HepG2 (cell line): ENCODE measurements around the gene TMEM130. TPM values are rescaled to one million over a fixed set of nuclear protein-coding genes. Genes with fewer than 3 reads are reported as not detected.
"Not testable (repeated sequence)": the region's sequence is repeated elsewhere in the genome, so short reads cannot be mapped to it uniquely, and the experiment has no call there.

ENCODE experiments used
- ATAC-seq: fragments of 200-7000 bp; cut with Tn5 transposase; 3 replicates; pipeline ENCODE4 v1.9.1; 2020; ENCODE audit warnings: mild to moderate bottlenecking, moderate library complexity
- BruUV-seq: library from RNA; stranded (reverse); fragments of 400-500 nt; replicated peaks from 2 replicates; lab custom pipeline; 2021; lab: Mats Ljungman, UMichigan
- CTCF ChIA-PET: fragments of 300-600 bp; formaldehyde crosslinking; extraction: SDS; loops from one replicate; lab custom pipeline; 2021; ENCODE audit warnings: low total read pairs, inconsistent platforms, low intra/inter-chr PET ratio; lab: Yijun Ruan, JAX
- POLR2A ChIA-PET: fragments of 350-600 bp; sonication (Branson Sonifier 250); formaldehyde crosslinking; loops from one replicate; lab custom pipeline; 2020; ENCODE audit warnings: antibody characterized with exemption, inconsistent platforms; lab: Yijun Ruan, JAX
- DNase-seq: peaks from one replicate; pipeline ENCODE4 v3.0.0-alpha.2; 2015; ENCODE audit warnings: low spot score
- FAIRE-seq: peaks from 3 replicates; lab custom pipeline; 2011; peaks lifted over from hg19 to GRCh38; lab: Jason Lieb, UNC
- H2AFZ ChIP-seq: one replicate; pipeline ENCODE4 v1.6.1; 2011; ENCODE audit warnings: low read length, inconsistent platforms
- H3K27ac ChIP-seq: fragments of 300-600 bp; 3 replicates; pipeline ENCODE4 v1.8.0; 2011; ENCODE audit warnings: mixed run types, mild to moderate bottlenecking, mixed read lengths, low read length, inconsistent platforms; ENCODE audit not compliant: insufficient read depth; ENCODE audit errors: extremely low read length
- H3K27me3 ChIP-seq, 2 experiments: fragments of 200-600 bp in 1 of 2; 2 replicates in 1 of 2; 3 replicates in 1 of 2; pipeline versions ENCODE4 v1.6.0 to v1.8.0; 2011; ENCODE audit warnings: low read length in 2 of 2, mild to moderate bottlenecking in 2 of 2, moderate library complexity in 2 of 2, inconsistent platforms in 1 of 2; ENCODE audit not compliant: insufficient read depth in 2 of 2, control insufficient read depth in 1 of 2
- H3K36me3 ChIP-seq, 2 experiments: fragments of 200-600 bp in 1 of 2; replicated peaks in 1 of 2; 2 replicates in 1 of 2; 3 replicates in 1 of 2; pipeline versions ENCODE4 v1.5.1 to v1.8.0; 2011; ENCODE audit warnings: low read length in 2 of 2, inconsistent platforms in 1 of 2; ENCODE audit not compliant: insufficient read depth in 2 of 2, control insufficient read depth in 1 of 2
- H3K4me1 ChIP-seq: 2 replicates; pipeline ENCODE4 v1.5.1; 2012; ENCODE audit warnings: low read length, inconsistent platforms; ENCODE audit not compliant: insufficient read depth
- H3K4me2 ChIP-seq: 2 replicates; pipeline ENCODE4 v1.6.0; 2011; ENCODE audit warnings: low read depth, low read length, inconsistent platforms
- H3K4me3 ChIP-seq, 3 experiments: fragments of 200-600 bp in 1 of 3; sonication (generic), shearing (Covaris generic) in 1 of 3; replicated peaks in 1 of 3; 2 replicates each; pipeline ENCODE4 v1.5.1; 2011 to 2016; ENCODE audit warnings: low read length in 3 of 3, inconsistent platforms in 2 of 3, low read depth in 2 of 3, mild to moderate bottlenecking in 2 of 3, control low read depth in 1 of 3, mixed read lengths in 1 of 3; ENCODE audit not compliant: insufficient read depth in 1 of 3
- H3K79me2 ChIP-seq: one replicate; pipeline ENCODE4 v1.6.1; 2011; ENCODE audit warnings: low read length, inconsistent platforms; ENCODE audit not compliant: insufficient read depth
- H3K9ac ChIP-seq: 2 replicates; pipeline ENCODE4 v1.6.0; 2011; ENCODE audit warnings: mild to moderate bottlenecking, low read depth, low read length, inconsistent platforms; ENCODE audit not compliant: insufficient read depth
- H3K9me3 ChIP-seq: 2 replicates; pipeline ENCODE4 v1.5.1; 2012; ENCODE audit warnings: mild to moderate bottlenecking, low read length
- H4K20me1 ChIP-seq: 2 replicates; pipeline ENCODE4 v1.6.0; 2011; ENCODE audit warnings: inconsistent platforms, mild to moderate bottlenecking, low read length, moderate library complexity; ENCODE audit not compliant: insufficient read depth
- CHCHD3 ChIP-seq: sonication (generic); formaldehyde crosslinking; IDR thresholded peaks from 2 replicates; pipeline ENCODE4 v1.8.0; 2022; ENCODE audit warnings: mild to moderate bottlenecking, missing genetic modification reagents, moderate library complexity
- GTF2F1 ChIP-seq: fragments of 150-350 bp; IDR thresholded peaks from 2 replicates; pipeline ENCODE4 v1.6.1; 2014; ENCODE audit warnings: low read length
- POLR2A ChIP-seq, 2 experiments: IDR thresholded peaks; 2 replicates each; pipeline ENCODE4 v1.6.1; 2011; ENCODE audit warnings: low read depth in 2 of 2, low read length in 2 of 2, mild to moderate bottlenecking in 1 of 2, moderate library complexity in 1 of 2; ENCODE audit not compliant: insufficient read depth in 1 of 2
- REST ChIP-seq, 2 experiments: IDR thresholded peaks; 2 replicates each; pipeline ENCODE4 v1.6.1; 2011 to 2012; ENCODE audit warnings: low read length in 2 of 2, borderline replicate concordance in 1 of 2, low read depth in 1 of 2, mild to moderate bottlenecking in 1 of 2, moderate library complexity in 1 of 2
- SRSF4 ChIP-seq: fragments of 200-400 bp; formaldehyde crosslinking; IDR thresholded peaks from one replicate; pipeline ENCODE4 v1.6.1; 2018; ENCODE audit warnings: mild to moderate bottlenecking, low read depth, low read length, moderate library complexity; ENCODE audit not compliant: poor library complexity, severe bottlenecking
- ZBTB3 ChIP-seq: sonication (generic); formaldehyde crosslinking; IDR thresholded peaks from 2 replicates; pipeline ENCODE4 v1.4.0; 2020; ENCODE audit warnings: low read depth, mild to moderate bottlenecking, moderate library complexity, missing genetic modification reagents, borderline replicate concordance
- ZNF710 ChIP-seq: sonication (generic); formaldehyde crosslinking; IDR thresholded peaks from 2 replicates; pipeline ENCODE4 v1.5.0; 2020; ENCODE audit warnings: mild to moderate bottlenecking, missing genetic modification reagents, borderline replicate concordance
- ZNF766 ChIP-seq: sonication (generic); formaldehyde crosslinking; IDR thresholded peaks from 2 replicates; pipeline ENCODE4 v1.5.0; 2020; ENCODE audit warnings: missing genetic modification reagents, borderline replicate concordance
- WGBS: methylation state at CpG from one replicate; pipeline ENCODE4 v1.1.6; 2017; ENCODE audit warnings: low lambda C conversion rate; 5-methylcytosine and 5-hydroxymethylcytosine counted together
- in situ Hi-C: cut with HindIII; loops from 2 replicates; pipeline ENCODE4 v1.10.0; 2017; ENCODE audit warnings: low pct_unique_long_range_greater_than_20kb; ENCODE audit not compliant: extremely low pct_ligation_motif_present
- intact Hi-C: fragments of 100-400 bp; cut with micrococcal nuclease; formaldehyde crosslinking; loops from one replicate; pipeline ENCODE4 v1.10.0; 2022; ENCODE audit not compliant: unreplicated experiment
- polyA plus RNA-seq, 8 experiments: library from polyadenylated mRNA; depleted of rRNA in 3 of 8; stranded (reverse) in 7 of 8; unstranded in 1 of 8; fragments of >200 nt; fragmentation: Illumina TruSeq in 4 of 8; extraction: Trizol in 4 of 8; gene quantifications; 2 replicates each; pipeline versions ENCODE4 v1.2.1 to v1.2.3, GENCODE V29; 2011 to 2016; ENCODE audit warnings: low read depth in 4 of 8, missing spikeins in 1 of 8, mixed read lengths in 1 of 8; ENCODE audit not compliant: insufficient read depth in 1 of 8
- total RNA-seq, 5 experiments: library from RNA; depleted of rRNA; stranded (reverse); fragments of >200 nt; fragmentation: Illumina TruSeq; extraction: Trizol; gene quantifications; 2 replicates each; pipeline ENCODE4 v1.2.3, GENCODE V29; 2016; ENCODE audit warnings: low read depth in 1 of 5

TMEM130 gene
- total and polyA plus RNA-seq, 2 of the 13 experiments (the other 11 are each of a cell fraction or from before 2014, with no cell fraction given) = not detected

GRCh38 chr7:98848918-98849317 is 20.9 kb downstream of the TMEM130 start (continued):
- TF ChIP-seq ZNF766 (CRISPR knock-in tag) (no peak), POLR2A (IDR thresholded peaks at IDR 0.05; ENCODE audit: insufficient read depth in 1 of 2, low read depth in 2 of 2, low read length in 2 of 2) (no peak), SRSF4 (no peak), CHCHD3 (CRISPR knock-in tag) (no peak)

- H3K79me2 ChIP-seq, H3K9ac ChIP-seq, H3K4me2 ChIP-seq, H4K20me1 ChIP-seq, H2AFZ ChIP-seq, FAIRE-seq, POLR2A ChIA-PET, ATAC-seq, H3K9me3 ChIP-seq, DNase-seq, BruUV-seq, intact Hi-C loops, H3K4me1 ChIP-seq, H3K4me3 ChIP-seq, H3K36me3 ChIP-seq, H3K27ac ChIP-seq: not testable (repeated sequence)
- in situ Hi-C loops = loop anchor here (5.0 to 10.0 kb wide), 2 partner anchors 420 to 548 kb away; no protein-coding TSS in a partner anchor
- CTCF ChIA-PET = interaction anchor here (2.2 kb wide), 1 partner anchor 409 kb away, joined by 27 read pairs; no protein-coding TSS in a partner anchor
- peaks cover 3 to 11% of the 10 kb centered on the region in 2 experiments; a peak in 2 of 5 replicates for H3K27me3 ChIP-seq
- 10% methylated on average over 2 of the region's 2 CpGs for WGBS
These were observed 27.3 kb downstream of the TMEM130 start for GRCh38 chr7:98842552-98842951.

GRCh38 chr7:98841179-98841997 is 28.4 kb downstream of the TMEM130 start:
- Histone ChIP-seq H3K36me3 (no peaks in the 10 kb centered on the region), H3K27me3 (peaks cover 3 to 9% of the 10 kb centered on the region in 2 experiments; a peak in 2 of 5 replicates), H3K4me3 (no peak overlapping the region), H2AFZ (no peak overlapping the region), H3K4me1 (no peaks in the 10 kb centered on the region), H3K79me2 (no peaks in the 10 kb centered on the region), H3K9me3 (no peaks in the 10 kb centered on the region), H4K20me1 (no peaks in the 10 kb centered on the region), H3K27ac (no peak overlapping the region), H3K4me2 (no peak overlapping the region), H3K9ac (no peak overlapping the region)
- ChIA-PET CTCF (interaction anchor here (0.6 to 2.2 kb wide), 4 partner anchors 10 to 420 kb away, joined by 3 to 27 read pairs (median 4); no protein-coding TSS in a partner anchor), POLR2A (no interaction called here)
- intact Hi-C loops = loop anchor here (1.0 kb wide), 1 partner anchor 408 kb away; no protein-coding TSS in a partner anchor
- in situ Hi-C loops = loop anchor here (5.0 to 10.0 kb wide), 2 partner anchors 419 to 547 kb away; no protein-coding TSS in a partner anchor
- BruUV-seq = no TSS peak
- WGBS = 18% methylated on average over 8 of the region's 11 CpGs
- peak; percentile 20 for DNase-seq
- FAIRE-seq = peak; percentile 55
- peak; percentile 73 for ATAC-seq
- no peak for TF ChIP-seq REST (IDR thresholded peaks at IDR 0.05; ENCODE audit: borderline replicate concordance in 1 of 2, low read depth in 1 of 2, low read length in 2 of 2)
- no peak for TF ChIP-seq GTF2F1
- TF ChIP-seq ZNF710 (CRISPR knock-in tag) = no peak
- TF ChIP-seq ZBTB3 (CRISPR knock-in tag) = no peak
